ENCODE measurements around the gene ROM1.

GRCh38 chr11:62580959-62581715 lies 31.9 kb upstream of the ROM1 start:
- TF ChIP-seq CTCF (IDR thresholded peaks at IDR 0.05) (no peak), POLR2A (IDR thresholded peaks at IDR 0.05) (no peak)

Data from body of pancreas (tissue), 4 donors.